Glomerular visceral epithelial cell (primary cell): ENCODE data around the gene AUH.

Experiments
- DNase-seq: peaks from one replicate; pipeline ENCODE4 v3.0.0-alpha.2; 2016; ENCODE audit errors: extremely low spot score

The AUH gene

GRCh38 chr9:91246846-91247245 is 114.9 kb downstream of the AUH start:
- DNase-seq: no peak

- no peak for DNase-seq
These were observed 116.0 kb downstream of the AUH start for GRCh38 chr9:91245431-91246313.

- no peak for DNase-seq
These were observed 118.7 kb downstream of the AUH start for GRCh38 chr9:91243029-91243428.

- DNase-seq: peak; percentile 40
These were observed 119.8 kb downstream of the AUH start for GRCh38 chr9:91241909-91242308.

- DNase-seq: no peak
These were observed 121.0 kb downstream of the AUH start for GRCh38 chr9:91240596-91241165.

GRCh38 chr9:91239367-91240111 is 122.2 kb downstream of the AUH start:
- no peak for DNase-seq

GRCh38 chr9:91234523-91234922 is 127.2 kb downstream of the AUH start:
- no peak for DNase-seq

- DNase-seq: no peak
These were observed 130.1 kb downstream of the AUH start for GRCh38 chr9:91231619-91232018.

- DNase-seq: no peak
These were observed 138.7 kb downstream of the AUH start for GRCh38 chr9:91223000-91223399.

- DNase-seq: no peak
These were observed 139.3 kb downstream of the AUH start for GRCh38 chr9:91222457-91222856.

GRCh38 chr9:91221332-91221731 is 140.4 kb downstream of the AUH start:
- no peak for DNase-seq

- no peak for DNase-seq
These were observed 141.1 kb downstream of the AUH start for GRCh38 chr9:91220491-91221135.

GRCh38 chr9:91220021-91220420 is 141.7 kb downstream of the AUH start:
- no peak for DNase-seq

GRCh38 chr9:91219557-91219956 is 142.2 kb downstream of the AUH start:
- no peak for DNase-seq

GRCh38 chr9:91217388-91217787 is 144.3 kb downstream of the AUH start:
- no peak for DNase-seq

GRCh38 chr9:91214867-91215266 is 146.9 kb downstream of the AUH start:
- DNase-seq: no peak

- no peak for DNase-seq
These were observed 147.6 kb downstream of the AUH start for GRCh38 chr9:91214086-91214485.

GRCh38 chr9:91212596-91213243 is 149.0 kb downstream of the AUH start:
- no peak for DNase-seq

GRCh38 chr9:91211919-91212318 is 149.8 kb downstream of the AUH start:
- peak; percentile 52 for DNase-seq

GRCh38 chr9:91211414-91211813 is 150.3 kb downstream of the AUH start:
- no peak for DNase-seq

GRCh38 chr9:91210318-91210717 is 151.4 kb downstream of the AUH start:
- DNase-seq: no peak

GRCh38 chr9:91208837-91209236 is 152.9 kb downstream of the AUH start:
- DNase-seq: no peak
